NCI-H2081 treated with DMSO at 0.1 percent for 48 hours (cell line): ENCODE measurements around the gene DDX51.

Experiments used
- DNase-seq: peaks from one replicate; lab custom pipeline; 2025; lab: John Stamatoyannopoulos, UW

Gene DDX51

GRCh38 chr12:132179431-132180362 lies 35.6 kb upstream of the DDX51 start:
- no peak for DNase-seq

GRCh38 chr12:132178801-132179401 lies 34.8 kb upstream of the DDX51 start:
- no peak for DNase-seq

DNA sequence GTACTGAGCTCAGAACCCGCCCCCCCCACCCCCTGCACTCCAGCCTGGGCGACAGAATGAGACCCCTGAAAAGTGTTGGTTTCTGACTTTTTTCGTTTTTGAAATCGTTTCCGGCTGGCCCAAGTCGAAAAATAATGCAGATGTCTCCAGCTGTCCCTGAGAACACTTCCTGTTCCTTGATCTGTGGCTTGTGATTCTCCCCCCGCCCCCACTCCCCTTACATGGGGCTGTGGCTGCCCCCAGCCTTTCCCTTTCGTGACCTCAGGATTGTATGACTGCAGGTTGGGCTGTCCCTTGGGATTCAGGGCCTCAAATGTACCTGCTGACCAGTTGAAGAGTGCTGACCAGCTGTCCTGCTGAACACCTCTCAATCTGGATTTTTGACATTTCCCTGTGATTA lies 34.2 kb upstream of the DDX51 start:
- DNase-seq = no peak

- DNase-seq = no peak
Observed at GRCh38 chr12:132176920-132177551, 32.9 kb upstream of the DDX51 start.

DNA sequence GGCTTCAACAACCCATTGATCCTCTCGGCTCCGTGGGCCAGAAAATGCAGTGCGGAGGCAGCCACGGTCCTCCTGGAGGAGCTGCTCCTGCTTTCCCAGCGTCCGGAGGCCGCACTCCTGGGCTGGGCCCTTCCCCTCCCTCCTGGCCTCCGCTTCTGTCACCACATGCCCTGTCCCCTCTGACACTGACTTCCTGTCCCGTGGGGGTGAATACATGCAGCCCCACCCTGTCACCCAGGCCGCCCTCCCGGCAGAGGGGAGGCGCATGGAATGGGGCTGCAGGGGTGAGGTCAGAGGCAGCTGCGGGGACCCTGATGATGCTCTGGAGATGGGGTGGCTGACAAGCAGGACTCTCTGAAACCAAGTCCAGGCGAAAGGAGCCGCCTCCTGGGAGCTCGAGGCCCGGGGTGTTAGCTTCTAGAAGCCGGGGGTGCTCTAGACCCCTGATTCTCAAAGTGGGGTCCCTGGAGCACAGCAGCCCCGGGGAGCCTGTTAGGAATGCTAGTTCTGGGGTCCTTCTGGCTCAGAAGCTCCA lies 32.3 kb upstream of the DDX51 start:
- DNase-seq = no peak

DNA sequence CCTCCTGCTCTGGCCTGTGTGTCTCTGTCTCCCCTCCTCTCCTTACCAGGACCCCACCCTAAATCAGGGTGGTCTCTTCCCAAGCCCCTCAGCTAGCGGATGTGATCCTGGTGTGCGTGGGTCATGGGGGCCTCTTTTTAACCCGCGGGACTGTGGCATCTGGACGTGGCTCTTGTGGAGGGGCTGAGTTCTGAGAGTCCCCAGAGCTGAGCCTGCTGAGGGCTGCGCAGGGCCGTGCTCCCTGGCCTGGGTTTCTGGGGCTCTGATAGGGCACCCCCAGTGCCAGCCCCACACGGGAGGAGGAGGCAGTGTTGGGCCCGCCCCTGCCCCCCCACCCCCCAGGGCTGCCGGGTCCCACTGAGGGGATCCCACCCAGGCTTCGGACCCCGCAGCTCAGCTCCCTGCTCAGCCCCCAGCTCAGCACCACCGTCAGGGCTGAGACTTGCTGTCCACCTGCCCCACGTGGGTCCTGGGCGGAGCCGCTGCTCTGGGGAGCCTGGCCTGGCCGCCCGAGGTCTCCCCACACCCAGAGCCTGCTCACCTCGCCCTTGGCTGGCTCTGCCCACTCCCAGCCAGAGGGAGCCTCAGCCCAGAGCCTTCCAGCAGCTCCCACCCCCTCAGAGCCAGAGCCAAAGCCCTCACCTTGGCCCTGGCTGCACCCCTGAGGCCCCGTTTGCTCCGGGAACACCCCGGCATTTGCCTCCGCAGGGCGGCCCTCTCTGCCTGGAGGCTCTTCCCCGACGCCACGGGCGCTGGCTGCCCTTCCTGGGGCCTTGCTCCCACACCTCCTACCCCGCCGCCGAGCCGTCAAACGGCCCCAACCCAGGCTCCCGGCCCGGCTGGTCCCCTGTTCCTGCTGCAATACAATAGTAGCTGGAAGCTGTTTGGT lies 31.6 kb upstream of the DDX51 start:
- no peak for DNase-seq

GRCh38 chr12:132174839-132175490 lies 30.8 kb upstream of the DDX51 start:
- no peak for DNase-seq

GRCh38 chr12:132174015-132174838 lies 30.1 kb upstream of the DDX51 start:
- DNase-seq = no peak

GRCh38 chr12:132173135-132174014 lies 29.3 kb upstream of the DDX51 start:
- no peak for DNase-seq

- no peak for DNase-seq
Observed at GRCh38 chr12:132172619-132173018, 28.5 kb upstream of the DDX51 start.

DNA sequence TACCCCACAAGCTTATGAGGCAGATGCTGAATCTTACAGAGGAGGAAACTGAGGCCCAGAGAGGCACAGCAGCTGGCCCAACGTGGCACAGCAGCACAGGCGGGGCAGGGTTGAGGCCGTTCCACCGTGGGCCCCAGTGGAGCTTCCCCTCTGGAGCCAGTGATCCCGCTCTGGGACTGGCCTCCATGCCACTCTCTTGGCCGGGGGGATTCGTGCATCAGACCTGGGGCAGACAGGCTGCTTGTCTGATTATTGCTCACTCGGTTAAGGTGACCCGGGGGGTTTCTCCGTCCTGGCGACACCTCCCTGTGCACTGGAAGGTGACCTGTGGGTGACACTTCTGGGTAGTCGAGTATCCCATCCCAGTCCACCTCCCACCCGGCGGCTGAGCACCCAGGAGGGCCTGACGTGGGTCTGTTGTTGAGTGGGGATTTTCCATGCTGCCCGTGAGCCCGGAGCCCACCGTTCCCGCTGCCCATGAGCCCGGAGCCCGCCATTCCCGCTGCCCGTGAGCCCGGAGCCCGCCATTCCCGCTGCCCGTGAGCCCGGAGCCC lies 27.9 kb upstream of the DDX51 start:
- DNase-seq = no peak

- DNase-seq = no peak
Observed at GRCh38 chr12:132171293-132171967, 27.3 kb upstream of the DDX51 start.

GRCh38 chr12:132170637-132171292 lies 26.6 kb upstream of the DDX51 start:
- DNase-seq = no peak

GRCh38 chr12:132170094-132170636 lies 26.0 kb upstream of the DDX51 start:
- DNase-seq = no peak

- no peak for DNase-seq
Observed at GRCh38 chr12:132169376-132169775, 25.3 kb upstream of the DDX51 start.

DNA sequence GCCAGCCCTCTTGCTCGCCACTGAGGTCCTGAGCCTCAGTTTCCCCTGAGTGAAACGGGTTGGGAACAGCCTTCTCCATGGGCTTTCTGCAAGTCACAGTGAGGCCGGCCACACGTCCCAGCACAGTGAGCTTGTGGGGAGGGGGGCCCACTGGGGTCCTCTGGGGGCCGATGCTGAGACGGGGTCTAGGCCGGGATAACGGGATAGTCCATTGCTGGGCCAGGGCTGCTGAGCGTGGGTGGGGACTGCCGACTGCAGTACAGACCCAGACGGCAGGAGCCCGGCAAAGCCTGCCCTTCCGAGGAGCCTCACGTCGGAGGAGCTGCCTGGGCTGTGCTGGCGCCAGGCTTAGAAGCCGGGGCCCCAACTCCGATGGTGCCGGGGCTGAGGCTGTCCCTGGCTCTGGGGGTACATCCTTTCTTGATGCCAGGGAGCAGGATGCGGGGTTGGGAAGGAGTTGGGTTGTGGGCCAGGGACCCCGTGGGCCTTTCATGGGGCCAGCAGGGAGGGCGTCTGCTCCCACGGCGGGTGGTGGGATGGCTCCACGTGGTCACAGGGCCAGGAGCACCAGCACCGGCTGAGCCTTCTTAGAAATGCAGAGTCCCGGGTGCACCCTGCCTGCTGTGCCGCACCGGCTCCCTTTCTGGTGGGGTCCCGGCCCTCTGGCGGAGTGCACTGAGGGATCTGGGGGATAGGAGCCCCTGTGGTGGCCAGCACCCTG lies 24.4 kb upstream of the DDX51 start:
- no peak for DNase-seq
